ENCODE data around the gene CEP43. TPM values are rescaled to one million over a fixed set of nuclear protein-coding genes. Genes with fewer than 3 reads are reported as not detected.

CEP43 gene
- total RNA-seq, 2 donors from 2014 or later: 36.0 to 43.9 TPM

- Histone ChIP-seq H3K4me1 (ENCODE audit: control insufficient read depth, insufficient read depth, low read length) (no peaks in the 10 kb centered on the region), H3K36me3 (ENCODE audit: control insufficient read depth, insufficient read depth, low read length) (peaks cover 81% of the 10 kb centered on the region), H3K27me3 (ENCODE audit: control insufficient read depth, insufficient read depth, low read length, poor library complexity, severe bottlenecking) (no peaks in the 10 kb centered on the region), H3K9me3 (ENCODE audit: control insufficient read depth, low read length) (no peaks in the 10 kb centered on the region), H3K27ac (ENCODE audit: low read depth, low read length) (no peak overlapping the region), H3K4me3 (ENCODE audit: low read length) (no peak overlapping the region), H3K9ac (ENCODE audit: extremely low read depth, low read length, poor library complexity, severe bottlenecking) (no peak overlapping the region)
- Mint-ChIP-seq H3K4me3 (no peak overlapping the region), H3K27me3 (ENCODE audit: insufficient read depth) (no peaks in the 10 kb centered on the region), H3K27ac (no peak overlapping the region), H3K4me1 (no peaks in the 10 kb centered on the region), H3K9me3 (no peaks in the 10 kb centered on the region), H3K36me3 (ENCODE audit: low read depth) (peaks cover 56% of the 10 kb centered on the region)
- DNase-seq: no peak
- 94 to 98% methylated on average over 5 to 9 of the region's 9 CpGs for WGBS, 2 experiments (ENCODE audit: insufficient coverage in 1 of 2, insufficient read length in 1 of 2)
- TF ChIP-seq, protein P1, sequence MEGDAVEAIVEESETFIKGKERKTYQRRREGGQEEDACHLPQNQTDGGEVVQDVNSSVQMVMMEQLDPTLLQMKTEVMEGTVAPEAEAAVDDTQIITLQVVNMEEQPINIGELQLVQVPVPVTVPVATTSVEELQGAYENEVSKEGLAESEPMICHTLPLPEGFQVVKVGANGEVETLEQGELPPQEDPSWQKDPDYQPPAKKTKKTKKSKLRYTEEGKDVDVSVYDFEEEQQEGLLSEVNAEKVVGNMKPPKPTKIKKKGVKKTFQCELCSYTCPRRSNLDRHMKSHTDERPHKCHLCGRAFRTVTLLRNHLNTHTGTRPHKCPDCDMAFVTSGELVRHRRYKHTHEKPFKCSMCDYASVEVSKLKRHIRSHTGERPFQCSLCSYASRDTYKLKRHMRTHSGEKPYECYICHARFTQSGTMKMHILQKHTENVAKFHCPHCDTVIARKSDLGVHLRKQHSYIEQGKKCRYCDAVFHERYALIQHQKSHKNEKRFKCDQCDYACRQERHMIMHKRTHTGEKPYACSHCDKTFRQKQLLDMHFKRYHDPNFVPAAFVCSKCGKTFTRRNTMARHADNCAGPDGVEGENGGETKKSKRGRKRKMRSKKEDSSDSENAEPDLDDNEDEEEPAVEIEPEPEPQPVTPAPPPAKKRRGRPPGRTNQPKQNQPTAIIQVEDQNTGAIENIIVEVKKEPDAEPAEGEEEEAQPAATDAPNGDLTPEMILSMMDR (conservative IDR thresholded peaks at IDR 0.05): no peak
Observed at GRCh38 chr6:167015302-167015701, 16.1 kb downstream of the CEP43 start.

DNA sequence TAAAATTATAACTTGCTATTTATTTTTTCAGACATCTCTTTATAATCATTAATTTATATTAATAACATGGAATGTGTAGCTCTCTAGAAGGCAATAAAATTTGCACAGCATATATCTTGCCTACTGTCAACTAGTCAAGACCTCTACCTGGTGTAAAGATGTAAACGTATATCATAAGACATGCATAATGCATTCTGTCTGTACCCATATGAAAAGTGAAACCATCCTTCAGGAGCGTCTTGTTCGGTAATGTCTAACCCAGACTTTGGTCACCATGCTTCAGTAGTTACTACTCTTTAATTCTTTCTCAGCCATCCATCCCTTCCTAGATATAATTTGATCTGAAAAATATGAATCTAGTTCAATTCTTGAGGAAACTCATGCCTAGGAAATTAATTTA, 21.0 kb downstream of the CEP43 start:
- H3K27me3 Mint-ChIP-seq (ENCODE audit: insufficient read depth): no peaks in the 10 kb centered on the region
- peaks cover 36% of the 10 kb centered on the region for H3K36me3 Mint-ChIP-seq (ENCODE audit: low read depth)
- no peaks in the 10 kb centered on the region for H3K4me1 Mint-ChIP-seq
- Histone ChIP-seq H3K4me3 (ENCODE audit: low read length) (no peak overlapping the region), H3K27me3 (ENCODE audit: control insufficient read depth, insufficient read depth, low read length, poor library complexity, severe bottlenecking) (no peaks in the 10 kb centered on the region), H3K9me3 (ENCODE audit: control insufficient read depth, low read length) (no peaks in the 10 kb centered on the region), H3K36me3 (ENCODE audit: control insufficient read depth, insufficient read depth, low read length) (peaks cover 84% of the 10 kb centered on the region), H3K9ac (ENCODE audit: extremely low read depth, low read length, poor library complexity, severe bottlenecking) (no peak overlapping the region), H3K27ac (ENCODE audit: low read depth, low read length) (no peak overlapping the region), H3K4me1 (ENCODE audit: control insufficient read depth, insufficient read depth, low read length) (no peaks in the 10 kb centered on the region)
- H3K4me3 Mint-ChIP-seq: no peak overlapping the region
- 83 to 96% methylated on average over 1 to 3 of the region's 3 CpGs for WGBS, 2 experiments (ENCODE audit: insufficient coverage in 1 of 2, insufficient read length in 1 of 2)
- H3K27ac Mint-ChIP-seq: no peak overlapping the region
- DNase-seq: no peak
- TF ChIP-seq, protein P1 (conservative IDR thresholded peaks at IDR 0.05): no peak
- no peaks in the 10 kb centered on the region for H3K9me3 Mint-ChIP-seq

DNA sequence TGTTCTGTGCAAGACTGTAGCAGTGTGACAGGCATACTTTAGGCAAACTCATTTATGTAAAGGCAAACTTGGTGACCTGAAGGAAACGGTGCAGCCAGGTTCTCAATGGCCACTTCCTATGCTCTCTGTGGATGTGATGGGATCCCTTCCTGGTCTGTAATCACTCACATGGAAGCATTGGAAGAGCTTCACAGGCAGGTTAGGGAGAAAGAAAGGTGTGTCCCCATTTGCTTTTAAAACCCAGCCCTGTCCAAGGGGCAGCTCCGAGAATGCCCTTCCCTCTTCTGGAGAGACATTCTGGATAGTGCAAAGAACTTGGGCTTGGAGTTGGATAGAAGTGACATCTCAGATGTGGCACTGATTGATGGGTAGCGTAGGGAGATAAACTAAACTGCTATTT, 28.1 kb downstream of the CEP43 start:
- H3K4me1 Mint-ChIP-seq: no peaks in the 10 kb centered on the region
- H3K27ac ChIP-seq (ENCODE audit: low read depth, low read length): no peak overlapping the region
- H3K27me3 Mint-ChIP-seq (ENCODE audit: insufficient read depth): no peaks in the 10 kb centered on the region
- peaks cover 61% of the 10 kb centered on the region for H3K36me3 Mint-ChIP-seq (ENCODE audit: low read depth)
- peak overlapping the region; percentile 19 for H3K27ac Mint-ChIP-seq
- no peak overlapping the region for H3K9ac ChIP-seq (ENCODE audit: extremely low read depth, low read length, poor library complexity, severe bottlenecking)
- no peak overlapping the region for H3K4me3 Mint-ChIP-seq
- DNase-seq: no peak
- H3K4me1 ChIP-seq (ENCODE audit: control insufficient read depth, insufficient read depth, low read length): no peaks in the 10 kb centered on the region
- H3K36me3 ChIP-seq (ENCODE audit: control insufficient read depth, insufficient read depth, low read length): peaks cover 89% of the 10 kb centered on the region
- H3K27me3 ChIP-seq (ENCODE audit: control insufficient read depth, insufficient read depth, low read length, poor library complexity, severe bottlenecking): no peaks in the 10 kb centered on the region
- TF ChIP-seq, protein P1 (conservative IDR thresholded peaks at IDR 0.05): no peak
- H3K9me3 Mint-ChIP-seq: no peaks in the 10 kb centered on the region
- WGBS, 2 experiments (ENCODE audit: insufficient coverage in 1 of 2, insufficient read length in 1 of 2): 91 to 92% methylated on average over 1 to 3 of the region's 3 CpGs
- H3K4me3 ChIP-seq (ENCODE audit: low read length): no peak overlapping the region
- no peaks in the 10 kb centered on the region for H3K9me3 ChIP-seq (ENCODE audit: control insufficient read depth, low read length)

Measured in endodermal cell (in vitro differentiated cells).